HepG2 (cell line): Measurements from ENCODE around the gene MAPRE3. TPM values are rescaled to one million over a fixed set of nuclear protein-coding genes. Genes with fewer than 3 reads are reported as not detected.

ENCODE experiments used
- ATAC-seq: fragments of 200-7000 bp; cut with Tn5 transposase; 3 replicates; pipeline ENCODE4 v1.9.1; 2020; ENCODE audit warnings: mild to moderate bottlenecking, moderate library complexity
- BruUV-seq: library from RNA; stranded (reverse); fragments of 400-500 nt; replicated peaks from 2 replicates; lab custom pipeline; 2021; lab: Mats Ljungman, UMichigan
- CTCF ChIA-PET: fragments of 300-600 bp; formaldehyde crosslinking; extraction: SDS; loops from one replicate; lab custom pipeline; 2021; ENCODE audit warnings: low total read pairs, inconsistent platforms, low intra/inter-chr PET ratio; lab: Yijun Ruan, JAX
- POLR2A ChIA-PET: fragments of 350-600 bp; sonication (Branson Sonifier 250); formaldehyde crosslinking; loops from one replicate; lab custom pipeline; 2020; ENCODE audit warnings: antibody characterized with exemption, inconsistent platforms; lab: Yijun Ruan, JAX
- DNase-seq: peaks from one replicate; pipeline ENCODE4 v3.0.0-alpha.2; 2015; ENCODE audit warnings: low spot score
- FAIRE-seq: peaks from 3 replicates; lab custom pipeline; 2011; peaks lifted over from hg19 to GRCh38; lab: Jason Lieb, UNC
- H2AFZ ChIP-seq: one replicate; pipeline ENCODE4 v1.6.1; 2011; ENCODE audit warnings: low read length, inconsistent platforms
- H3K27ac ChIP-seq: fragments of 300-600 bp; 3 replicates; pipeline ENCODE4 v1.8.0; 2011; ENCODE audit warnings: mixed run types, mild to moderate bottlenecking, mixed read lengths, low read length, inconsistent platforms; ENCODE audit not compliant: insufficient read depth; ENCODE audit errors: extremely low read length
- H3K27me3 ChIP-seq, 2 experiments: fragments of 200-600 bp in 1 of 2; 2 replicates in 1 of 2; 3 replicates in 1 of 2; pipeline versions ENCODE4 v1.6.0 to v1.8.0; 2011; ENCODE audit warnings: low read length in 2 of 2, mild to moderate bottlenecking in 2 of 2, moderate library complexity in 2 of 2, inconsistent platforms in 1 of 2; ENCODE audit not compliant: insufficient read depth in 2 of 2, control insufficient read depth in 1 of 2
- H3K36me3 ChIP-seq, 2 experiments: fragments of 200-600 bp in 1 of 2; replicated peaks in 1 of 2; 2 replicates in 1 of 2; 3 replicates in 1 of 2; pipeline versions ENCODE4 v1.5.1 to v1.8.0; 2011; ENCODE audit warnings: low read length in 2 of 2, inconsistent platforms in 1 of 2; ENCODE audit not compliant: insufficient read depth in 2 of 2, control insufficient read depth in 1 of 2
- H3K4me1 ChIP-seq: 2 replicates; pipeline ENCODE4 v1.5.1; 2012; ENCODE audit warnings: low read length, inconsistent platforms; ENCODE audit not compliant: insufficient read depth
- H3K4me2 ChIP-seq: 2 replicates; pipeline ENCODE4 v1.6.0; 2011; ENCODE audit warnings: low read depth, low read length, inconsistent platforms
- H3K4me3 ChIP-seq, 3 experiments: fragments of 200-600 bp in 1 of 3; sonication (generic), shearing (Covaris generic) in 1 of 3; replicated peaks in 1 of 3; 2 replicates each; pipeline ENCODE4 v1.5.1; 2011 to 2016; ENCODE audit warnings: low read length in 3 of 3, inconsistent platforms in 2 of 3, low read depth in 2 of 3, mild to moderate bottlenecking in 2 of 3, control low read depth in 1 of 3, mixed read lengths in 1 of 3; ENCODE audit not compliant: insufficient read depth in 1 of 3
- H3K79me2 ChIP-seq: one replicate; pipeline ENCODE4 v1.6.1; 2011; ENCODE audit warnings: low read length, inconsistent platforms; ENCODE audit not compliant: insufficient read depth
- H3K9ac ChIP-seq: 2 replicates; pipeline ENCODE4 v1.6.0; 2011; ENCODE audit warnings: mild to moderate bottlenecking, low read depth, low read length, inconsistent platforms; ENCODE audit not compliant: insufficient read depth
- H3K9me3 ChIP-seq: 2 replicates; pipeline ENCODE4 v1.5.1; 2012; ENCODE audit warnings: mild to moderate bottlenecking, low read length
- H4K20me1 ChIP-seq: 2 replicates; pipeline ENCODE4 v1.6.0; 2011; ENCODE audit warnings: inconsistent platforms, mild to moderate bottlenecking, low read length, moderate library complexity; ENCODE audit not compliant: insufficient read depth
- E2F2 ChIP-seq: sonication (generic); formaldehyde crosslinking; IDR thresholded peaks from 2 replicates; pipeline ENCODE4 v1.4.0; 2020; ENCODE audit warnings: missing genetic modification reagents, borderline replicate concordance
- FOXP1 ChIP-seq, 2 experiments: fragments of 450-650 bp in 1 of 2; IDR thresholded peaks; 2 replicates each; pipeline ENCODE4 v1.6.1; 2017 to 2018; ENCODE audit warnings: antibody characterized with exemption in 1 of 2
- GATAD1 ChIP-seq: IDR thresholded peaks from 2 replicates; pipeline ENCODE4 v1.6.1; 2016; ENCODE audit warnings: missing genetic modification reagents, missing compliant biosample characterization
- GLI4 ChIP-seq: sonication (generic); formaldehyde crosslinking; IDR thresholded peaks from 2 replicates; pipeline ENCODE4 v1.5.1; 2020; ENCODE audit warnings: missing genetic modification reagents, mild to moderate bottlenecking, moderate library complexity, borderline replicate concordance
- IKZF5 ChIP-seq: IDR thresholded peaks from 2 replicates; pipeline ENCODE4 v1.6.1; 2018; ENCODE audit warnings: missing genetic modification reagents, mild to moderate bottlenecking, missing compliant biosample characterization
- NCOA5 ChIP-seq: sonication (generic); formaldehyde crosslinking; IDR thresholded peaks from 2 replicates; pipeline ENCODE4 v1.4.0; 2020; ENCODE audit warnings: missing genetic modification reagents
- NFATC3 ChIP-seq: sonication (generic); formaldehyde crosslinking; IDR thresholded peaks from 2 replicates; pipeline ENCODE4 v1.5.1; 2020; ENCODE audit warnings: mild to moderate bottlenecking, missing genetic modification reagents
- PRDM10 ChIP-seq: sonication (generic); formaldehyde crosslinking; IDR thresholded peaks from 2 replicates; pipeline ENCODE4 v1.4.0; 2020; ENCODE audit warnings: low read depth, missing genetic modification reagents
- SETDB1 ChIP-seq: sonication (generic); formaldehyde crosslinking; IDR thresholded peaks from 2 replicates; pipeline ENCODE4 v1.5.1; 2020; ENCODE audit warnings: missing genetic modification reagents, mild to moderate bottlenecking, borderline replicate concordance
- TBL1XR1 ChIP-seq: fragments of 150-350 bp; IDR thresholded peaks from 2 replicates; pipeline ENCODE4 v1.6.1; 2014; ENCODE audit warnings: borderline replicate concordance, low read length; ENCODE audit not compliant: partially characterized antibody
- ZBTB25 ChIP-seq: IDR thresholded peaks from 2 replicates; pipeline ENCODE4 v1.6.1; 2018; ENCODE audit warnings: missing genetic modification reagents
- ZNF224 ChIP-seq: sonication (generic); formaldehyde crosslinking; IDR thresholded peaks from 2 replicates; pipeline ENCODE4 v1.5.0; 2020; ENCODE audit warnings: mild to moderate bottlenecking, missing genetic modification reagents
- ZNF552 ChIP-seq: sonication (generic); formaldehyde crosslinking; IDR thresholded peaks from 2 replicates; pipeline ENCODE4 v1.9.0; 2022; ENCODE audit warnings: missing genetic modification reagents, mild to moderate bottlenecking, borderline replicate concordance
- ZNF615 ChIP-seq: sonication (generic); formaldehyde crosslinking; IDR thresholded peaks from 2 replicates; pipeline ENCODE4 v1.5.0; 2020; ENCODE audit warnings: mild to moderate bottlenecking, missing genetic modification reagents, borderline replicate concordance
- ZNF639 ChIP-seq: conservative IDR thresholded peaks from 2 replicates; pipeline ENCODE4 v1.6.1; 2018; ENCODE audit warnings: missing genetic modification reagents
- WGBS: methylation state at CpG from one replicate; pipeline ENCODE4 v1.1.6; 2017; ENCODE audit warnings: low lambda C conversion rate; 5-methylcytosine and 5-hydroxymethylcytosine counted together
- in situ Hi-C: cut with HindIII; loops from 2 replicates; pipeline ENCODE4 v1.10.0; 2017; ENCODE audit warnings: low pct_unique_long_range_greater_than_20kb; ENCODE audit not compliant: extremely low pct_ligation_motif_present
- intact Hi-C: fragments of 100-400 bp; cut with micrococcal nuclease; formaldehyde crosslinking; loops from one replicate; pipeline ENCODE4 v1.10.0; 2022; ENCODE audit not compliant: unreplicated experiment
- polyA plus RNA-seq, 8 experiments: library from polyadenylated mRNA; depleted of rRNA in 3 of 8; stranded (reverse) in 7 of 8; unstranded in 1 of 8; fragments of >200 nt; fragmentation: Illumina TruSeq in 4 of 8; extraction: Trizol in 4 of 8; gene quantifications; 2 replicates each; pipeline versions ENCODE4 v1.2.1 to v1.2.3, GENCODE V29; 2011 to 2016; ENCODE audit warnings: low read depth in 4 of 8, missing spikeins in 1 of 8, mixed read lengths in 1 of 8; ENCODE audit not compliant: insufficient read depth in 1 of 8
- total RNA-seq, 5 experiments: library from RNA; depleted of rRNA; stranded (reverse); fragments of >200 nt; fragmentation: Illumina TruSeq; extraction: Trizol; gene quantifications; 2 replicates each; pipeline ENCODE4 v1.2.3, GENCODE V29; 2016; ENCODE audit warnings: low read depth in 1 of 5

MAPRE3 gene
- total and polyA plus RNA-seq, 2 of the 13 experiments (the other 11 are each of a cell fraction or from before 2014, with no cell fraction given), result 0.31 to 0.91 TPM

- CTCF ChIA-PET, result no interaction called here
Observed at GRCh38 chr2:27009716-27010115, 39.3 kb downstream of the MAPRE3 start.

More at GRCh38 chr2:27009716-27010115, 39.3 kb downstream of the MAPRE3 start:
- in situ Hi-C loops, result no loop called here
- Histone ChIP-seq H3K9ac (no peak overlapping the region), H3K27me3 (no peaks in the 10 kb centered on the region), H3K4me2 (no peak overlapping the region), H3K79me2 (no peaks in the 10 kb centered on the region), H3K4me3 (no peak overlapping the region), H3K36me3 (no peaks in the 10 kb centered on the region), H3K9me3 (no peaks in the 10 kb centered on the region), H3K4me1 (peaks cover 16% of the 10 kb centered on the region), H2AFZ (no peak overlapping the region), H4K20me1 (no peaks in the 10 kb centered on the region), H3K27ac (no peak overlapping the region)
- no peak for FAIRE-seq
- DNase-seq, result no peak
- POLR2A ChIA-PET, result no interaction called here
- WGBS, result 7% methylated on average over 2 of the region's 2 CpGs
- ATAC-seq, result no peak
- no peak for TF ChIP-seq ZNF224 (CRISPR knock-in tag)
- no peak for TF ChIP-seq E2F2
- TF ChIP-seq NCOA5 (CRISPR knock-in tag), result no peak
- TF ChIP-seq ZNF639, result no peak
- no peak for TF ChIP-seq SETDB1
- TF ChIP-seq ZBTB25 (CRISPR knock-in tag), result no peak
- TF ChIP-seq ZNF615, result no peak
- no peak for TF ChIP-seq GLI4 (CRISPR knock-in tag)
- TF ChIP-seq NFATC3 (CRISPR knock-in tag), result no peak
- TF ChIP-seq PRDM10, result no peak
- TF ChIP-seq GATAD1, result no peak
- TF ChIP-seq IKZF5 (CRISPR knock-in tag), result no peak
- no peak for TF ChIP-seq FOXP1 (IDR thresholded peaks at IDR 0.05)
- no peak for TF ChIP-seq FOXP1 (CRISPR knock-in tag; IDR thresholded peaks at IDR 0.05)
- no peak for TF ChIP-seq TBL1XR1
- TF ChIP-seq ZNF552 (CRISPR knock-in tag), result no peak
- no TSS peak for BruUV-seq
- intact Hi-C loops, result no loop called here
